Measurements from ENCODE around the gene MAFF.

GRCh38 chr22:38228326-38228872 lies 26.6 kb downstream of the MAFF start:
- TF ChIP-seq REST (IDR thresholded peaks at IDR 0.05; ENCODE audit: insufficient read depth in 1 of 2, low read depth in 2 of 2, low read length in 1 of 2) (no peak), CTCF (IDR thresholded peaks at IDR 0.05) (no peak), POLR2AphosphoS5 (IDR thresholded peaks at IDR 0.05; ENCODE audit: low read depth, low read length) (no peak), SIN3A (IDR thresholded peaks at IDR 0.05; ENCODE audit: borderline replicate concordance, insufficient read depth, low read depth, low read length) (no peak)

All from Panc1 (cell line).